Transverse colon (tissue), 4 donors: ENCODE data around the gene ANKRD44. TPM values are rescaled to one million over a fixed set of nuclear protein-coding genes. Genes with fewer than 3 reads are reported as not detected.

Experiments used
- DNase-seq: peaks from one replicate; pipeline ENCODE4 v3.0.0-alpha.2; 2019
- H3K27ac ChIP-seq, 4 donors: fragments of 200-600 bp; sonication (generic); 2 replicates each; pipeline ENCODE4 v1.5.1; 2016 to 2018; ENCODE audit warnings: inconsistent platforms in 4 of 4
- H3K27me3 ChIP-seq: fragments of 200-600 bp; sonication (generic); 2 replicates; pipeline ENCODE4 v1.5.1; 2017; ENCODE audit warnings: inconsistent platforms
- H3K36me3 ChIP-seq, 4 donors: fragments of 200-600 bp; sonication (generic); 2 replicates each; pipeline ENCODE4 v1.5.1; 2017 to 2019; ENCODE audit warnings: inconsistent platforms in 4 of 4
- H3K4me1 ChIP-seq, 4 donors: fragments of 200-600 bp; sonication (generic); 2 replicates each; pipeline ENCODE4 v1.5.1; 2017 to 2020; ENCODE audit warnings: inconsistent platforms in 4 of 4
- H3K4me3 ChIP-seq, 4 donors: fragments of 200-600 bp; sonication (generic); 1 replicate in 1 of 4; 2 replicates in 3 of 4; pipeline versions ENCODE4 v1.5.1 to v1.6.1; 2017 to 2019; ENCODE audit warnings: inconsistent platforms in 4 of 4
- H3K9me3 ChIP-seq, 2 donors: fragments of 200-600 bp; sonication (generic); 2 replicates each; pipeline ENCODE4 v1.5.1; 2017 to 2019; ENCODE audit warnings: inconsistent platforms in 2 of 2
- CTCF ChIP-seq, 5 experiments: fragments of 200-600 bp in 3 of 5; fragments of 450-650 bp in 2 of 5; sonication (generic) in 3 of 5; IDR thresholded peaks; 1 replicate in 2 of 5; 2 replicates in 3 of 5; pipeline ENCODE4 v1.5.1; 2016 to 2017; ENCODE audit warnings: antibody characterized with exemption in 5 of 5, inconsistent platforms in 3 of 5, mild to moderate bottlenecking in 2 of 5, moderate library complexity in 1 of 5
- EP300 ChIP-seq: sonication (generic); formaldehyde crosslinking; IDR thresholded peaks from one replicate; pipeline ENCODE4 v1.6.1; 2017; ENCODE audit warnings: antibody characterized with exemption, low read depth
- POLR2A ChIP-seq: fragments of 450-650 bp; IDR thresholded peaks from one replicate; pipeline ENCODE4 v1.6.1; 2016; ENCODE audit warnings: antibody characterized with exemption, mild to moderate bottlenecking, moderate library complexity
- POLR2AphosphoS5 ChIP-seq, 3 donors: sonication (generic); formaldehyde crosslinking; IDR thresholded peaks; one replicate each; pipeline ENCODE4 v1.6.1; 2016; ENCODE audit warnings: antibody characterized with exemption in 3 of 3
- WGBS, 2 donors: methylation state at CpG; one replicate each; pipeline ENCODE4 v1.1.5; 2018; ENCODE audit warnings: low coverage in 1 of 2; 5-methylcytosine and 5-hydroxymethylcytosine counted together
- in situ Hi-C, 4 donors: fragments of 200-750 bp; cut with MboI; loops; one replicate each; pipeline versions ENCODE4 v1.15.0 to v1.15.1; 2017; ENCODE audit warnings: low sequenced_read_pairs in 3 of 4, low pct_ligation_motif_present in 1 of 4, low pct_unique_long_range_greater_than_20kb in 1 of 4
- intact Hi-C: fragments of 100-400 bp; cut with DNase I; formaldehyde crosslinking; loops from one replicate; pipeline ENCODE4 v1.15.1; 2023; ENCODE audit warnings: low total_unique reads
- total RNA-seq, 4 donors: library from RNA; depleted of rRNA; stranded (reverse); fragments of >200 nt; gene quantifications; one replicate each; pipeline ENCODE4 v1.1.0, GENCODE V29; 2016

ANKRD44 gene
- total RNA-seq, 4 donors from 2014 or later: 13.9 to 46.8 (median 27.5) TPM

- intact Hi-C loops (no loop called here), in situ Hi-C loops (no loop called here)
- DNase-seq: no peak
- Histone ChIP-seq H3K9me3 (no peaks in the 10 kb centered on the region), H3K4me3 (no peak overlapping the region), H3K36me3 (no peaks in the 10 kb centered on the region), H3K4me1 (peaks cover 0 to 19% (median 8%) of the 10 kb centered on the region in 4 donors), H3K27ac (no peak overlapping the region), H3K27me3 (no peaks in the 10 kb centered on the region)
- 25 to 80% methylated on average over 1 to 3 of the region's 3 CpGs for WGBS, 2 donors
- TF ChIP-seq CTCF (IDR thresholded peaks at IDR 0.05) (no peak), POLR2AphosphoS5 (IDR thresholded peaks at IDR 0.05) (no peak), POLR2A (no peak), EP300 (no peak)
Observed at GRCh38 chr2:196985511-196986183, 324.9 kb downstream of the ANKRD44 start.

GRCh38 chr2:196984903-196985302 is 325.7 kb downstream of the ANKRD44 start:
- in situ Hi-C loops (no loop called here), intact Hi-C loops (no loop called here)
- H3K27ac ChIP-seq: no peak overlapping the region
- no peaks in the 10 kb centered on the region for H3K27me3 ChIP-seq
- H3K9me3 ChIP-seq: no peaks in the 10 kb centered on the region
- DNase-seq: no peak
- no peak overlapping the region for H3K4me3 ChIP-seq
- WGBS, 2 donors: 97 to 100% methylated on average over 2 to 5 of the region's 5 CpGs
- H3K4me1 ChIP-seq: peaks cover 0 to 19% (median 8%) of the 10 kb centered on the region in 4 donors
- H3K36me3 ChIP-seq: no peaks in the 10 kb centered on the region
- no peak for TF ChIP-seq POLR2A
- TF ChIP-seq CTCF (IDR thresholded peaks at IDR 0.05): no peak
- TF ChIP-seq POLR2AphosphoS5 (IDR thresholded peaks at IDR 0.05): no peak
- no peak for TF ChIP-seq EP300

GRCh38 chr2:196983934-196984333 is 326.6 kb downstream of the ANKRD44 start:
- DNase-seq: no peak
- in situ Hi-C loops (no loop called here), intact Hi-C loops (no loop called here)
- Histone ChIP-seq H3K4me3 (no peak overlapping the region), H3K4me1 (peaks cover 0 to 19% (median 8%) of the 10 kb centered on the region in 4 donors), H3K9me3 (no peaks in the 10 kb centered on the region), H3K27ac (no peak overlapping the region), H3K36me3 (no peaks in the 10 kb centered on the region), H3K27me3 (no peaks in the 10 kb centered on the region)
- TF ChIP-seq POLR2A: no peak
- no peak for TF ChIP-seq CTCF (IDR thresholded peaks at IDR 0.05)
- no peak for TF ChIP-seq POLR2AphosphoS5 (IDR thresholded peaks at IDR 0.05)
- no peak for TF ChIP-seq EP300
- WGBS, 2 donors: 81 to 84% methylated on average over 3 of the region's 3 CpGs

GRCh38 chr2:196980473-196980872 is 330.1 kb downstream of the ANKRD44 start:
- Histone ChIP-seq H3K4me1 (no peaks in the 10 kb centered on the region), H3K4me3 (no peak overlapping the region), H3K9me3 (no peaks in the 10 kb centered on the region), H3K27me3 (no peaks in the 10 kb centered on the region), H3K36me3 (no peaks in the 10 kb centered on the region), H3K27ac (no peak overlapping the region)
- 18 to 40% methylated on average over 3 of the region's 3 CpGs for WGBS, 2 donors
- no peak for TF ChIP-seq CTCF (IDR thresholded peaks at IDR 0.05)
- TF ChIP-seq EP300: no peak
- TF ChIP-seq POLR2AphosphoS5 (IDR thresholded peaks at IDR 0.05): no peak
- no peak for TF ChIP-seq POLR2A
- in situ Hi-C loops: no loop called here
- intact Hi-C loops: no loop called here
- DNase-seq: no peak
